ENCODE data around the gene PHETA1. TPM values are rescaled to one million over a fixed set of nuclear protein-coding genes. Genes with fewer than 3 reads are reported as not detected.

The PHETA1 gene
- total RNA-seq, 4 donors from 2014 or later: 6.3 to 16.0 (median 8.2) TPM

DNA sequence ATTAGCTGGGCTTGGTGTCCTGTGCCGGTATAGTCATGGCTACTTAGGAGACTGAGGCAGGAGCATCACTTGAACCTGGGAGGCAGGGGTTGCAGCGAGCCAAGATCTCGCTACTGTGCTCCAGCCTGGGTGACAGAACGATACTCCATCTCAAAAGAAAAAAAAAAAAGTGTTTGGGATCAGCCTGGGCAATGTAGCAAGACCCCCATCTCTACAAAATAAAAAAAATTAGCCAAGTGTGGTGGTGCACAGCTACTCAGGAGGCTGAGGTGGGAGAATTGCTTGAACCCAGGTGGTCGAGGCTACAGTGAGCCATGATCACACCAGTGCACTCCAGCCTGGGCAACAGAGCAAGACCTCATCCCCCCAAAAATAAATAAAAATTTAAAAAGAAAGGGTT, 47.6 kb downstream of the PHETA1 start:
- peaks cover 41% of the 10 kb centered on the region for H3K27me3 ChIP-seq
- H3K27ac ChIP-seq: no peak overlapping the region
- ATAC-seq: no peak
- H3K36me3 ChIP-seq: no peaks in the 10 kb centered on the region
- TF ChIP-seq POLR2A (IDR thresholded peaks at IDR 0.05): no peak
- TF ChIP-seq EP300 (IDR thresholded peaks at IDR 0.05): no peak
- TF ChIP-seq, protein P1, sequence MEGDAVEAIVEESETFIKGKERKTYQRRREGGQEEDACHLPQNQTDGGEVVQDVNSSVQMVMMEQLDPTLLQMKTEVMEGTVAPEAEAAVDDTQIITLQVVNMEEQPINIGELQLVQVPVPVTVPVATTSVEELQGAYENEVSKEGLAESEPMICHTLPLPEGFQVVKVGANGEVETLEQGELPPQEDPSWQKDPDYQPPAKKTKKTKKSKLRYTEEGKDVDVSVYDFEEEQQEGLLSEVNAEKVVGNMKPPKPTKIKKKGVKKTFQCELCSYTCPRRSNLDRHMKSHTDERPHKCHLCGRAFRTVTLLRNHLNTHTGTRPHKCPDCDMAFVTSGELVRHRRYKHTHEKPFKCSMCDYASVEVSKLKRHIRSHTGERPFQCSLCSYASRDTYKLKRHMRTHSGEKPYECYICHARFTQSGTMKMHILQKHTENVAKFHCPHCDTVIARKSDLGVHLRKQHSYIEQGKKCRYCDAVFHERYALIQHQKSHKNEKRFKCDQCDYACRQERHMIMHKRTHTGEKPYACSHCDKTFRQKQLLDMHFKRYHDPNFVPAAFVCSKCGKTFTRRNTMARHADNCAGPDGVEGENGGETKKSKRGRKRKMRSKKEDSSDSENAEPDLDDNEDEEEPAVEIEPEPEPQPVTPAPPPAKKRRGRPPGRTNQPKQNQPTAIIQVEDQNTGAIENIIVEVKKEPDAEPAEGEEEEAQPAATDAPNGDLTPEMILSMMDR (IDR thresholded peaks at IDR 0.05): no peak
- TF ChIP-seq POLR2AphosphoS5 (IDR thresholded peaks at IDR 0.05): no peak
- H3K9me3 ChIP-seq: no peaks in the 10 kb centered on the region
- no peak overlapping the region for H3K4me3 ChIP-seq
- H3K4me1 ChIP-seq: no peaks in the 10 kb centered on the region
- WGBS, 2 donors (ENCODE audit: low coverage in 1 of 2): 82 to 83% methylated on average over 2 to 4 of the region's 5 CpGs

DNA sequence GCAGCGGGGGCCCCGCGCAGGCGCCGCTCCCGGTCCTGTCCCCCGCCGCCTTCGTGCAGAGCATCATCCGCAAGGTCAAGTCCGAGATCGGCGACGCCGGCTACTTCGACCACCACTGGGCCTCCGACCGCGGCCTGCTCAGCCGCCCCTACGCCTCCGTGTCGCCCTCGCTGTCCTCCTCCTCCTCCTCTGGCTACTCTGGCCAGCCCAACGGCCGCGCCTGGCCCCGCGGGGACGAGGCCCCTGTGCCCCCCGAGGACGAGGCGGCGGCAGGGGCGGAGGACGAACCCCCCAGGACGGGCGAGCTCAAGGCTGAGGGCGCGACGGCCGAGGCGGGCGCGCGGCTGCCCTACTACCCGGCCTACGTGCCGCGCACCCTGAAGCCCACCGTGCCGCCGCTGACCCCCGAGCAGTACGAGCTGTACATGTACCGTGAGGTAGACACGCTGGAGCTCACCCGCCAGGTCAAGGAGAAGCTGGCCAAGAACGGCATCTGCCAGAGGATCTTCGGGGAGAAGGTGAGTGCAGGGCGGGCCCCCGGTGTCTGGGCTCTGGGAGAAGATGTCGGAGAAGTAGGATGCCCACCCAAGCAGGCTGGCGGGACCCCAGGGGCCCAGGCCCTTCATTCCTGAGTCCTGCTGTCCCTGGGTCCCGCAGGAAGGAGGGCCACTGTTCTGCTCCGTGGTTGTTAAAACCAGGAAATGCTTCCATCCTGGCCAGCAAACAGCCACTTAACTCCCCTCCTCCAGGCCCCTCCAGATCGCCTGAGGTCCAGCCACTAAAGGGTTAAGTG, 48.4 kb downstream of the PHETA1 start:
- TF ChIP-seq POLR2AphosphoS5 (IDR thresholded peaks at IDR 0.05): no peak
- TF ChIP-seq POLR2A (IDR thresholded peaks at IDR 0.05): no peak
- TF ChIP-seq, protein P1 (IDR thresholded peaks at IDR 0.05): no peak
- no peak for TF ChIP-seq EP300 (IDR thresholded peaks at IDR 0.05)
- no peak overlapping the region for H3K27ac ChIP-seq
- no peak overlapping the region for H3K4me3 ChIP-seq
- no peaks in the 10 kb centered on the region for H3K4me1 ChIP-seq
- no CpG with 5 or more reads among the region's 67 CpGs for WGBS, 2 donors (ENCODE audit: low coverage in 1 of 2)
- ATAC-seq: no peak
- H3K27me3 ChIP-seq: peaks cover 42% of the 10 kb centered on the region
- H3K36me3 ChIP-seq: no peaks in the 10 kb centered on the region
- H3K9me3 ChIP-seq: no peaks in the 10 kb centered on the region

DNA sequence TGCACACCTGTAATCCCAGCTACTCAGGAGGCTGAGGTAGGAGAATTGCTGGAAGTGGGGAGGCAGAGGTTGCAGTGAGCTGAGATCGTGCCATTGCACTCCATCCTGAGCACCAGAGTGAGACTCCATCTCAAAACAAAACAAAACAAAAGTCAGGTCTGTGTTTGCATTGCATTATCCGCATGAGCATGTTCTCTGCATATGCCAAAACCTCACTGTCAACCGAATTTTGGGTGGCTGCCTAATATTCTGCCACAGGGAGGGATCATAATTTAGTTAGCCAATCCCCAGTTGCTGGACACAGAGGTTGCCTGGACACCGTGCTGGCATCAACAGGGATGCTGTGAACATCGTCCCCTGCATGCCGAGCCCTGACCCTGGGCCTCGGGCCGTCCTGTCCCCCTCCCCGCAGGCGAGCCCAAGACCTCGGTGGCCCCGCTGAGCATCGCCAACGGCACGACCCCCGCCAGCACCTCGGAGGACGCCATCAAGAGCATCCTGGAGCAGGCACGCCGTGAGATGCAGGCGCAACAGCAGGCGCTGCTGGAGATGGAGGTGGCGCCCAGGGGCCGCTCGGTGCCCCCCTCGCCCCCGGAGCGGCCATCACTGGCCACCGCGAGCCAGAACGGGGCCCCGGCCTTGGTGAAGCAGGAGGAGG, 49.2 kb downstream of the PHETA1 start:
- Histone ChIP-seq H3K27ac (no peak overlapping the region), H3K4me1 (no peaks in the 10 kb centered on the region), H3K4me3 (no peak overlapping the region), H3K27me3 (peaks cover 48% of the 10 kb centered on the region), H3K9me3 (no peaks in the 10 kb centered on the region), H3K36me3 (no peaks in the 10 kb centered on the region)
- 72% methylated on average over 4 of the region's 32 CpGs; no CpG with 5 or more reads in 1 of the 2 donors for WGBS, 2 donors (ENCODE audit: low coverage in 1 of 2)
- ATAC-seq: no peak
- TF ChIP-seq POLR2AphosphoS5 (IDR thresholded peaks at IDR 0.05) (no peak), POLR2A (IDR thresholded peaks at IDR 0.05) (no peak), EP300 (IDR thresholded peaks at IDR 0.05) (no peak)
- TF ChIP-seq, protein P1 (IDR thresholded peaks at IDR 0.05): no peak

DNA sequence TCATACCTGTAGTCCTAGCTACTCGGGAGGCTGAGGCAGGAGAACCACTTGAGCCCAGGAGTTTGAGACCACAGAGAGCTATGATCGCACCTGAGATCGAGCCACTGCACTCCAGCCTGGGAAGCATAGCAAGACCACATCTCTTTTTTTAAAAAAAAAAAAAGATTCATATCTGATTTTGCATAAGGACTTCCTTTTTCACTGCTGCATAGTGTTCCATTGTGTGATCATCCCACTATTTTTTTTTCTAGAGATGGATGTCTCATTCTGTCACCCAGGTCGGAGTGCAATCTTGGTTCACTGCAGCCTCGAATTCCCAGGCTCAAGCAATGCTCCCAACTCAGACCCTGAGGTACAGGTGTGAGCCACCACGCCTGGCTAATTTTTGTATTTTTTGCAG, 50.4 kb downstream of the PHETA1 start:
- ATAC-seq: no peak
- Histone ChIP-seq H3K4me3 (no peak overlapping the region), H3K36me3 (no peaks in the 10 kb centered on the region), H3K27me3 (peaks cover 54% of the 10 kb centered on the region), H3K9me3 (no peaks in the 10 kb centered on the region), H3K4me1 (no peaks in the 10 kb centered on the region), H3K27ac (no peak overlapping the region)
- WGBS, 2 donors (ENCODE audit: low coverage in 1 of 2): 88 to 91% methylated on average over 4 of the region's 6 CpGs
- TF ChIP-seq EP300 (IDR thresholded peaks at IDR 0.05) (no peak), POLR2A (IDR thresholded peaks at IDR 0.05) (no peak), POLR2AphosphoS5 (IDR thresholded peaks at IDR 0.05) (no peak)
- TF ChIP-seq, protein P1 (IDR thresholded peaks at IDR 0.05): no peak
